COR-L47 (cell line): ENCODE data around the gene IKZF2.

Experiments
- DNase-seq: peaks from one replicate; lab custom pipeline; 2025; lab: John Stamatoyannopoulos, UW

IKZF2 gene

DNA sequence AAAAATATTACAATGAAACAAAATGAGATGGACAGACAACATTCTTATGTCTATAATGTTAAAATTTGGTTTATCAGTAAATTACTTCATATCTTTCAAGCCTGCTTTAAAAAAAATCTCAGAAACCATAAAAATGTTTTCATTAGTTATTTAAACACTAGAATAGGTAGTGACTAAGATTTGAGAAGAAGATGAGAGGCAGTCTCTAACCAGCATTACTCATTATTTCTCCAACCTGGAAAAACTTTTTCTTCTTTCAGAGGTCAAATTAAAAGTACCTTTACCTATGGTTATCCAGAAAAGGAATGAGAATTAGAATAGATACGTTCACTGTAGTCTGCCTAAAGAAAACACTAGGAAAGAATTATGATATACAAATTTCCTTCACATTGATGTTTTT lies 50.3 kb downstream of the IKZF2 start:
- DNase-seq = no peak

DNA sequence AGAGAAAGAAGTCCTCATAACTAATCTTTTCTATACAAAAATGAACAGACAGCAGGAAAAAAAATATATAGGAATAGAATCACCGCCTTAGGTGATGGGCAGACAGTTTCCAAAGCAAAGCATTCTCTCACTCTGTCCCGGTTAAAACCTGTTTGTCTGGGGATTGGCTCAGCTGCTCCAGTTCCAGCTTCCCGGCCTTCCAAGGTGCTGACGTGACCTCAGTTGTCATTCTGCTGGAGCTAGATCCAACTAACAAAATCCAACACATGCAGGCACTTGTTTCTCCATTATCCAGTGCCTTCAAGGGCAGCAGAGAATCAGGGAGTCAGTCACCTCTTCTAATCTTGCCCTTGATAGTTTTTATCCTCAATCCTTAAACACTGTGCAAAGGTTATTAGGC lies 52.8 kb downstream of the IKZF2 start:
- DNase-seq = no peak

DNA sequence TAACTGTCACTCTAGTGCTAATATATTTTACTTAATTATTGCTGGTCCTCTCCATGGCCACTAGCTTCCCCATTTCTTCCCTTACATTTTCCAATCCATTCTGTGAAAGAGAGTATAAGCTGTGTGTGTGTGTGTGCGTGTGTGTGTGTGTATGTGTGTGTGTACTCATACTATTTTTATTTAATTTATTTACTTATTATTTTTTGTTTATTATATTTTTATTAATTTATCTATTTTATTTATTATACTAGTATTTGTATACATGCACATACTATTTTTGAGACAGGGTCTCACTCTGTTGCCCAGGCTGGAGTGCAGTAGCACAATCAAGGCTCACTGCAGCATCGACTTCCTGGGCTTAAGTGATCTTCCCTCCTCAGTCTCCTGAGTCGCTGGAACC lies 59.6 kb downstream of the IKZF2 start:
- no peak for DNase-seq

DNA sequence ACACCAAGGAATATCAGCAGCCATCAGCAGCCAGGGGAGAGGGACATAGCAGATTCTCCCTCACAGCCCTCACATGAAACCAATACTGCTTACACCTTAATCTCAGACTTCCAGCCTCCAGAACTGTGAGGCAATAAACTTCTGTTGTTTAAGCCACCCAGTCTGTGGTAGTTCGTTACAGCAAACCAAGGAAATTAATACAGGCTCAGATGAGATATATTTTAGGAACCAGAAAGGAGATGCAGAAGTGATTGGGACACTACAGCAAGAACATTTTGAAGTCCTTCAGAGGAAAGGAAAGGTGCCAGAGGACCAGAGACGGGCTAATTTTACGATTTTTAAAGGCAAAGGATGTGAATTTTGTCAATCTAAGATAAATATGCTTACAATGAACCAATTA lies 60.6 kb downstream of the IKZF2 start:
- no peak for DNase-seq

DNA sequence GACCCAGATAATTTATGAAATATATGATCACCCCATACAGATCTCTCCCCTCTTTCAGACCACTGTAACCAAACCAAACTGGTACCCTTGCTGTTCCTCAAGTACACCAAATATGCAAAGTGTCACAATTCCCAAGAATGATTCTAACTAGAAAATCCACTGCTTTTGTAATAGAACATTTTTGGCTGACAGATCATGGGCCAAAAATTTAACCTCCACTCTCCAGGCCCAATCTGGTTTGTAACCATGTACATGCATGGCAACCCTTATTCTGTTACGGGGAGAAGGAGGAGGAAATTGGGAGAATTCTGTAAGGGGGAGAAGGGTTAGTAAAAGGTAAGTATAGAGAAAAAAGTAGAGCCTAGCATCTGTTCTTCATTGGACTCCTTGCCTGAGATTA lies 62.0 kb downstream of the IKZF2 start:
- no peak for DNase-seq

DNA sequence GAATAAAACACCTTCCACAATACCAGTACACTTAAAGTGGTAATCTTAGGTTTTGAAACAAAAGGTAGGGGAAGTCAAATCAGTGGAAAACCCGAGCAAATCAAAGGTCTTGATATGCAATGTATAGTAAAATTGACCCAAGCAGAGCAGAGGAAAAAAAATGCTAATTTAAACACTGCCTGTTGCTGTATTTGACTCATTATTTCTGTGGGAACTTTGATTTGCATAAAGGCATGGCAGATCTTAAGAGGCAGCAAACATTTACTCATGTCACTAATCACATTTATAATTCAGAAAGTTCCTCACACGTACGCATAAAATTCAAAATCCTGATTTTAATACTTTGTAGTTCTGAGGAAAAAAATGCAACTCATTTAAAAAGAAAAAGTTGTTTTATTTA lies 64.4 kb downstream of the IKZF2 start:
- no peak for DNase-seq

DNA sequence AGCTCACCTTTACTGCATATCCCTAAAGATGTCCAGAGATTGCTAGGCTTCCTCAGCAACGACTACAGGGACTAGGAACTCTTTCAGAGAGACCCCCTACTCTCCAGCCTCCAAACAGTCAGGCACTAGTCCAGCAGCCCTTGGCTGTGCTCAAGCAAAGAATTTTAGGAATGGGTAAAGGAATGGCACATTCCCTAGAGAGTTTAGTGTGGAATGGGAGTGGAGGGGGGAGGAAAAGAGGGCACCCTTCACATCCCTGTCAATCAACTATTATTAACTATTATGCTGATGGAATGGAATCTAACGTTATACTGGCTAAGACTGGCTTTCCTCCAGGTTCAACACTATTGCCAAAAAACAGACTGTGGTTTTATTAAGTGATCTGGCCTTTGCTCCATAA lies 64.8 kb downstream of the IKZF2 start:
- DNase-seq = no peak

DNA sequence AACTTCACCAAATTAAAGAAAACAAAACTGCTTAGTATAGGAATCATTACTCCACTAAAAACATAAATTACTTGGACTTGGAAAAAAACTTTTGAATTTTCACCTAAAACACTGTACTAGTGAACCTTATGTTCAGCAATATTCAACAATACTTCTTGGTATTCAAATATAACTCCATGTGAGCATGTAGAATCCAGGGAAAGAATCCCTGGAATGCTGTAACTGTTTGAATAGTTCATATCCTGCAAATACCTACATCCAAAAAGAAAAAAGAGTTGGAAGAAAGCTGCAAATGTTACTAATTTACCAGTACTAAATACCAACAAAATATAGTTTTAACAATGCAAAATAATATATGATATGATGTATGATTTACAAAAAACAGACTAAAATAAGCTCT lies 65.4 kb downstream of the IKZF2 start:
- no peak for DNase-seq

DNA sequence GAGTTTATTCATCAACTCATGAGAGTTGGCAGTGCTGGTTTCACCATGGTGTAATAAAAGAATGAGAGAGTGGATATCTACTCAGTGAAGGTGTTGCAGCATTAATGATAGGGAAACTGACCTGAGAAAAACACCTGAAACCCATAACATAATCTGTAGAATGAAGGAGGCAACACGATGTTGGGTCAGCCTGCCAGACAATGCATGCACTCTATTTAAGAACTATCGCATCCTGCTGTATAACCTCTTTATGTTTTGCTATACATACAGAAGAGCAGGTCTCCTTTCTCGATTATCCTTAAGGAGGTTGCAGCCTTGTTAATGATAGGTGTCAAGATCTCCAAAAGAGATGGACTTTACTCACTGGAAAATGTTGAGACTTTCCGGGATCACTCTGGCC lies 65.9 kb downstream of the IKZF2 start:
- DNase-seq = no peak

DNA sequence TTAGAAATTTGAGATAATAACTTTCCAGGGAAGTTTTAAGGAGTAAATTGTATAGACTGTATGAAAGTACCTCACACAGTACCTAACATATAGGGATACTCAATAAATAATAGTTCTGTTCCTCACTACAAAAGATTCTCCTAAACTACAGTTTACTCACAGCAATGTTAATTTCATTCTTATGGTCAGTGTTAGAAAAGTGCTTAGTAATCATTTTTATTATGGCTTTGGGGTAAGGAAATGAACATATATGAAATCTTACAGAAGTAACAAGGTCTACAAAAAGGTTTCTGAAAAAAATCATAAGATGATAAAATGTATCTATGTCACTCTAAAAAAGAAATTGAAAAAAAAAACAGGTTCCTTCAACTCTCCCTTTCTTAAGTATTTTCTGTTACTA lies 67.2 kb downstream of the IKZF2 start:
- no peak for DNase-seq

DNA sequence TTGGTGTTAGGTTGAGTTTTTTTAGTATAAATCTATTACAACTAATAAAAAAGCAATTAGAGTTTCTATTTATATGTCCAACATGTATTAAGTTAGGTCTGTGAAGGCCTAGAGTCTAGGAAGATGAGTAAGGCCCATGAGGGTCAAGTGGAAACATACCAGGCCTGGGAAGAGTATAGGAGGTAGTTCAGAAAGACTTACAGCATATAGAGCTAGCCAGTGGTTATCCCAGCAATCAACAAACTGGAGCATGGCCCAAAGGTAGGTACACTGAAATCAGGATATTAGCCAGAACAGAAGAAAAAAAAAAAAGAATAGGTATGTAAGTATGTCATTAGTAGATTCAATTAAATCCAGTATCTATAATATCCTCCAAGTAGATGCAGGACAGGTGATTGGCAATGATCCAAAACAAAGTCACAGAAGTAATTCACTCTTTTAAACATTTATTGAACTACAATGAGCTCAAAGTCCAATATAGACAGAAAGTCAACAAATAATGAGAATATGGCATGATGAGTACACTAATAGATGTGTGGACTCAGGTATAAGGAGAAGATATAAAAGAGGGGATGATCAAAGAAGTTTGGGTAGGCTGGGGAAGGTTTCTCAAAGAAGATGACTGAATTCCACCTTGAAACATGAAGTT lies 70.3 kb downstream of the IKZF2 start:
- DNase-seq = no peak

DNA sequence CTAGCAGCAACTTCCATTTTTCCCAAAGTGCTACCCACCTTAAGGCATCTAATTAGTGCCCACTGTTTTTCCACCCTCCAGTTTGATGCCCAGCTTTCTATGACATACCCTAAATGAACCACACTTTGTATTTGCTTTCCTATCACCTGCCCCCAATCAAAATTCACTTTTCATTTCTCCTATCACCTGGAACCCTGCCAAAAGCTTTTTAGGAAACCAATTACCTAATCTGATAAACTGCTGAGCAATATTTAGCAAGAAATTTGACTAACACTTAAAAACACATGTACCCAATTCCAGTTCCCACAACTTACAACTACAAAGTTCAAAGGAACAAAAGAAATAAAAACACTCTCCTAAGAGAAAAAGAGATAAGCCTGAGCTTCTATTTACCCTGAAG lies 71.7 kb downstream of the IKZF2 start:
- peak; percentile 43 for DNase-seq

DNA sequence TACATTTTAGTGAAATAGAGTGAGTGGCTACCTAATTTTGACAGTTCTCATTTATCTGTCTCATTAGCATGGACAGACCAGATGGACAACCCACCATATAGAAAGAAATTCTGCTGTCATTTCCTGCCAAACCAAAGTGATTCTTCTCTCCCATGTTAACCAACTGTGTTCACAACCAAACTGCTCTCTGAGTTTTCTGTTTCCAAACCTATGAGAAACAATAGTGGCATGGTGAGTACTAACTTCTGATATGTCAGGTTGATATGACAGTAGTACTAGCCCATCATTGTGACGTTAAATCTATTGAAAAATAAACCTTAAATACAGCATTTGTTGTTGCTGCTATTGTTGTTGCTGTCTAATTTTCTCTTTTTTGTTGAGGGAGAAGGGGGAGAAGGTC lies 72.7 kb downstream of the IKZF2 start:
- no peak for DNase-seq

DNA sequence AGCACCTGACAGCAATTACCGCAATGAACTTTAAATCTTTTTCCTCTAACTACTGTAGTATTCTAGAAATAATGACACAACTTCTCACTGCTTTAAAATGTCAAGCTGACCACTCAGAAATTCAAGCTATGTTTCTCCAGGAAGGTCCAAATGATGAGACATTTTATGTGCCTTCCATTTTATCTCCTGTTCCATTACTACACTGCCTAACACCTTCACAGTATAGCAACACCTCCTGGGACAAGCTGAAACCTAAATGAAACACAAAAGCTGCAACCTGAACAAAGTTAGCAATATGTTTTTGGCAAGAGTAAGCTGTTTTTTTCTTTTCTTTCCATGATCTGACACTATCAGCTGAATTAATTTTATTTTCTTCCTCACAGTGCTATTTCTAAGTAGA lies 81.9 kb downstream of the IKZF2 start:
- DNase-seq = no peak

DNA sequence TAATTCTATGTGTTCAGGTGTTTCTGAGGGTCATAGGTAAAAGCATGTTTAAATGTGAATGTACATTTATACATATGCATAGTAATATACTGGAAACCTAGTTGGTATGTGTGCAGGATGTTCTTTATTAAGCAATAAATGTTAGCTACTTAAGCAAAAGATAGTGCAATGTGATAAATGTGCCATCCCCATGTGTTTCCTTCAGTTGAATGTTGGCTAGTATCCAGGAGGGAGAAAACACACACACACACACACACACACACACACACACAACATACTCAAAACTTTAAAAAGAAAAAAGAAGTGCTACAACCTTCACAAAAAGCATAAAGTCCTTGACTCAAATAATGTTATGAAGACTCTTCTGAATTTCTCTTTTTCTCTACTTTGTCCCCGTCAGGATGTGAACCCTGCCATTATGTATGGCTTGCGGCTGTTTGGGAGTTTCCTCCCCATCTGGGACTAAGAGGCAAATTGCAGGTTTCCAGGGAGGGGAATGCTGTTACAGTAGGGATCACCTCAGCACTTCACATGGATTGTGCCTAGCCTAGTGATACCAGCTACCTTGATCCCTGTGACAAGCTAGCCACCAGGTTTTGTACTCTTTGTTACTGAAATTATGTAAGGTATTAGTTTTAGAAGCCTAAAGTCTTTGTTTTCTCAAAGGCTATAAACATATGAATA lies 82.6 kb downstream of the IKZF2 start:
- DNase-seq = no peak

DNA sequence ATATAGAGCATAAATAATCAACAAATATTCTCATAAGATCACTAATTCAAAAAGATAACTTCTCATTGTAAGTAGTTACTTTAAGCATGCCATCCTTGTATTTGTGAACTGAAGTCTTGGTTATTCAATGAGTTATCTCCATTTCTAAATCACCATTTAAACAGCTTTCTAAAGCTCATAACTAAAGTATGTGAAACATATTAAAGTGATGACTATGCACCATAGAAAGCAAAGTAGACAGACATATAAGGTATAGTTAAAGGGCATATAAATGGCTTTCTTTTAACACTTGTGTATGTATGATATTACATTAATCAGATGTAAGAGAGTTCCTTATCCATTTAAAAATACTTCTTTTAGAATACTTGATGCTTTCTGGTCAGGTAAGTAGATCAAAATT lies 83.5 kb downstream of the IKZF2 start:
- DNase-seq = no peak

DNA sequence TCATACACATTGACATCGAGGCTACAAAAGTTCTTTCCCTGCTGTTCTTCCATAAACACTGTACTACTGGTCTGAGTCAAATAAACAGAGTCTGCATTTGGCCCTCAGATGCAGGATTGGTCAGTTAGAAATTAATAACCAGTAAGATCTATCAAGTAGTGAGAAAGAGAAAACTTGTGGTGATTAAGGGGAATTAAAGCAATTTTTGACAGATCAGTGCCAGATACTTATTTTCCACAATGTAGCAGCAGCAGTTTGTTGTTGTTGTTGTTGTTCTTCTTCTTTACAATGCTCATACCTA lies 85.0 kb downstream of the IKZF2 start:
- DNase-seq = no peak

DNA sequence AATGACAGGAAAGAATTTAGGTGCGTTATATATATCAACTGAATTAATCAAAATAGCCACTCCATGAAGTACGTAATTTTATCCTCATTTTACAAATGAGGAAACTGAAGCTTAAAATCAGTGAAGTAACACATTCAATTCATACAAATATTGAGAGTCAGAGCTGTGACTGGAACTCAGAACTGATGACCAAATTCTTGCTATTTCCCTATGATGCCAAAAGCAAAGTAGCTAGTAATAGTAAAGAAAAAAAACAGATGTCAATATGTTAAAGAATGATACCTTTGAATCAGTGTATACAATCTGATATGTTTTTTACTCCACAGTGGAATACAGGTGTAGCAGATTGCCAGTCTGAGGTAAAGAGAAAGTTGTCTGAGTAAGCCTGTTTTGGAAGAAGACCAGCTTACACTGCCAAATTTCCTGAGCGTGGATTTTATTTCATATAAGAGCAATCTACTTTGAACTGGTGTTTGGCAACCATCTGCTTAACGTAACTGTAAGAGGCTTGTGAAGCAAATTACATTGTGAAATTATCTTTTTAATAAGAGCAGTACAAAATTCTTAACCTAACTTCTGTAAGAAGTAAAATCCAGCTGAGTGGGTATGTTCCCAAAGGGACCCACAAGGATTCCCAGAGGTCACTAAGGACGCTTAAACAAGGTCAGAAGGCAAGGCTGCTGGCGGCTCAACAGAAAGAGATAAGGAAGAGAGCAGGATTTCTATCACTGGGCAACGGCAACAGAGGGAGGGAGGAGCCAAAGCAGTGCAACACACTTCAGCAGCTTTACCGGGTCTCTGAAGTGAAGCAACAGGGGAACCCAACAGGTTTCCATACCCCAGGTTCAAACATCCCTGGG lies 85.6 kb downstream of the IKZF2 start:
- no peak for DNase-seq

DNA sequence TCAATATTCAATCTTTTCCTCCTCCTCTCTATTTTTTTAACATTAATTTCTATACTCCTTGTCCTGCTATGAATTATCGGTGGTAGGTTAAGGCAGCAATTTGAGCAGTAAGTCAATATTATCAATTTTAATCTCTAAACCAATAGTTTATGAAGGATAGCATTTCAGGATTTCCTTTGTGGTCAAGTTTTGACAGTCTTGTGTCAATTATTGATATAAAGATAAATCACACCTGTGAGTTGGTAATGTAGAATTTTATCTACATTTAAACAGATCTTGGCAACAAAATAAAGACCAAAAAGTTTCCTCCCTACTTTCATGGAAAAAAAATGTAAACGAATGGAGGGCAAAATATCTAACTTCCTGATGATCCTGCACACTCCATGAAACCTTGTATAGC lies 87.3 kb downstream of the IKZF2 start:
- no peak for DNase-seq

DNA sequence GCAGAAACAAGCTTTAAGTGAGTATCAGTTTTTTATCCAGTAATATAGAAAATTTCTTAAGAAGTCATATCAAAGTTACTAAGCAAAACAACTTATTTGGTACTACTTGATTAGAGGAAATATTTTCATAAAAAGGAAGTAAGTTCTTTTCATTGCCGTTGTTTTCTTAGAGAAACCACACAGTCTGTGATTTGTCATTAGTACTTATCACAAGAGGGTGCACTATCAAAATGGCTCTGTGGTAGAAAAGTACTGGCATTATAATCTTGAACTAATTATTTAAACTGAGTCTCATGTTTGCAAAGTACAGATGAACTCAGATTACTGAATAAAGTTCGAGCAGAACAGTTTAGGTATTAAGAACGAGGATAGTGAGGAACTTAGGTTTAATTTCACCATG lies 93.4 kb downstream of the IKZF2 start:
- no peak for DNase-seq

DNA sequence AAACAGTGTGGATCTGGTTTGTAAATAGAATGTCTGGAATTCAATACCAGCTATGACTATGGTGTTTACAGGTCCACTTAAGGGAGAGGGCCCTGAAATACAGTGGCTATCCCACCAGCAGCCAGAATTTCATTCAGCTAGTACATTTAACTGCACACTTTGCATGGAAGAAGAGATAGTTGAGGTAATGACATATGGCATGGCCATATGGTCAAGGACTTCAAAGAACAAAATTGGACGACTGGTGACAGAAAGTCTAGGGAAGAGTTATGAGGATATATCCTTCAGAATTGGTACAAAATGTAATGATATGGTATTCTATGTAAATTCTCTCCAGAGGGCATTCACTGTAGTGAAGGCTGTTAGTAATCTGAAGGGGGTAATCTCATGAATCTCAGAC lies 105.0 kb downstream of the IKZF2 start:
- DNase-seq = no peak

DNA sequence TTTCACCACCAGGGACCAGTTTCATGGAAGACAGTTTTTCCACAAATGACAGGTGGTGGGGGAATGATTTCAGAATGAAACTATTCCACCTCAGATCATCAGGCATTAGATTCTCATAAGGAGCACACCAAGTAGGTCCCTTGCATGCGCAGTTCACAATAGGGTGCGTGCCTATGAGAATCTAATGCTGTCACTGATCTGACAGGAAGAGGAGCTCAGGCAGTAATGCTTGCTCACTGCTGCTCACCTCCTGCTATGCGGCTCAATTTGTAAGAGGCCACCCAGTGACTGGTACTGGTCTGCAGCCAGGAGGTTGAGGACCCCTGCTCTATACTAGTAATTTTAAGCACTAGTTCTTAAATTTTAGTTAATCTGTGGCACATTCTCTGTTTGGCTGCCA lies 107.8 kb downstream of the IKZF2 start:
- DNase-seq = no peak

DNA sequence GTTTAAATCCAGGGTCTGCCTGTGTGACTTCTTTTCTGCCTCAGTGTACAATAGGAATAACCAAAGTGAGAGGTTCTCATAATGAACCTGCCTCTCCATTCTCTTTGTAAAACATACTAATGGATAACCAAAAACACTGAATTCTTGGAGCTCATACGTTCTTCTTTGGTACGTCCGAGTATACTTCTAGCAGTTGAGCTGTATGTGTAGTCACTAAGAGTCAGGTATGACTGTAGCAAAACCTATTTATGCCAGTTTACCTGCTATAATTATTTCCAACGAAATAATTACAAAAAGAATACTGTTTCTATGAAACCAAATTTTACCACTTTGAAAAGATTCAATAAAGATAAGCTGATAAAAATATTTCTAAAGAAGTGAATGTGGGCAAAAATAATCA lies 109.2 kb downstream of the IKZF2 start:
- DNase-seq = no peak

DNA sequence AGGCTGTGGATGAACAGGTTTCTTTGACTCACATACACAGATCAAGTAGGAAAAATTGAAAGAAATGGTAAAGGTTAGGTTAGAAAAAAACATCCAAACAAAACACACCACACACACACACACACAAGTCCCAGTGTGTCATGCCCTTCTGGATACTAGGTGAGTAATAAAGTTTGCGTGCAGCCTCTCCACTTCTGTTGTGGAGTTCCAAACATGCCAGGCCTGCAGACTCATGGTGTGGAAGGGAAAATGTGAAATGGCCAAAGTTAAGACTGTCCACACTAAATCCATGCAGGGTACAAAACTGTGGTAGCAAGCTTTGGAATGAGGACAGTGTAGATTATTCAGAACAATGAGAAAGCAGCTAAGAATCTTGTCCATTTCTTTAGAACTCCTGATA lies 114.6 kb downstream of the IKZF2 start:
- no peak for DNase-seq
